A673 (cell line): ENCODE measurements around the gene KDM8. TPM values are rescaled to one million over a fixed set of nuclear protein-coding genes. Genes with fewer than 3 reads are reported as not detected.
A peak's percentile ranks its signal among the peaks of the same experiment; 100 is the strongest.
"Not testable (repeated sequence)": the region's sequence is repeated elsewhere in the genome, so short reads cannot be mapped to it uniquely, and the experiment has no call there.

Experiments
- BruUV-seq: library from RNA; stranded (reverse); fragments of 400-500 nt; replicated peaks from 2 replicates; lab custom pipeline; 2021; lab: Mats Ljungman, UMichigan
- CTCF ChIA-PET: fragments of 300-600 bp; sonication (Branson Sonifier 250); formaldehyde crosslinking; loops from one replicate; lab custom pipeline; 2022; ENCODE audit warnings: antibody characterized with exemption; lab: Charles Lee
- POLR2A ChIA-PET: fragments of 300-600 bp; sonication (Branson Sonifier 250); formaldehyde crosslinking; loops from one replicate; lab custom pipeline; 2022; ENCODE audit warnings: antibody characterized with exemption; ENCODE audit not compliant: low non-redundant PET; lab: Charles Lee
- DNase-seq: peaks from one replicate; pipeline ENCODE4 v3.0.0-alpha.2; 2015; ENCODE audit warnings: low spot score
- H3K27ac ChIP-seq: fragments of 200-600 bp; sonication (generic); 2 replicates; pipeline ENCODE4 v1.5.1; 2016; ENCODE audit warnings: mixed run types, low read depth, mild to moderate bottlenecking, mixed read lengths, antibody characterized with exemption, low read length; ENCODE audit not compliant: poor library complexity, severe bottlenecking
- H3K27me3 ChIP-seq: fragments of 200-600 bp; sonication (generic); replicated peaks from 2 replicates; pipeline ENCODE4 v1.6.1; 2017; ENCODE audit warnings: mixed run types, low read depth, mild to moderate bottlenecking, mixed read lengths, antibody characterized with exemption, low read length; ENCODE audit not compliant: insufficient read depth, poor library complexity
- H3K36me3 ChIP-seq: fragments of 200-600 bp; sonication (generic); 2 replicates; pipeline ENCODE4 v1.6.1; 2016; ENCODE audit warnings: mixed run types, mild to moderate bottlenecking, mixed read lengths, antibody characterized with exemption, low read length; ENCODE audit not compliant: insufficient read depth, poor library complexity, severe bottlenecking
- H3K4me1 ChIP-seq: fragments of 200-600 bp; sonication (generic); 2 replicates; pipeline ENCODE4 v1.6.1; 2017; ENCODE audit warnings: mixed run types, mild to moderate bottlenecking, mixed read lengths, antibody characterized with exemption, low read length; ENCODE audit not compliant: insufficient read depth, poor library complexity, severe bottlenecking
- H3K4me3 ChIP-seq: fragments of 200-600 bp; sonication (generic); 2 replicates; pipeline ENCODE4 v1.5.1; 2016; ENCODE audit warnings: low read depth, mixed run types, mild to moderate bottlenecking, mixed read lengths, low read length; ENCODE audit not compliant: poor library complexity, severe bottlenecking
- H3K9me3 ChIP-seq: fragments of 200-600 bp; sonication (generic); 2 replicates; pipeline ENCODE4 v1.6.1; 2016; ENCODE audit warnings: mixed run types, low read depth, mild to moderate bottlenecking, mixed read lengths, antibody characterized with exemption, low read length; ENCODE audit not compliant: poor library complexity, severe bottlenecking
- CTCF ChIP-seq: fragments of 300-800, 200-600 bp; sonication (generic); conservative IDR thresholded peaks from 2 replicates; pipeline ENCODE4 v1.5.1; 2017; ENCODE audit warnings: low read depth, mild to moderate bottlenecking, antibody characterized with exemption, low read length, moderate library complexity, mixed read lengths
- EZH2 ChIP-seq: fragments of 200-600 bp; sonication (generic); IDR thresholded peaks from 2 replicates; pipeline ENCODE4 v1.6.1; 2017; ENCODE audit warnings: borderline replicate concordance, low read depth, mild to moderate bottlenecking, mixed read lengths, antibody characterized with exemption, low read length; ENCODE audit not compliant: poor library complexity, severe bottlenecking
- intact Hi-C: fragments of 100-400 bp; cut with micrococcal nuclease; formaldehyde crosslinking; loops from one replicate; pipeline ENCODE4 v1.10.0; 2022; ENCODE audit not compliant: unreplicated experiment
- total RNA-seq: library from RNA; stranded (reverse); gene quantifications from 2 replicates; pipeline ENCODE4 v1.2.3, GENCODE V29; 2021

Gene KDM8
- total RNA-seq, 1 experiment from 2014 or later: 8.8 TPM

- peak; percentile 63 for DNase-seq
- H3K36me3 ChIP-seq: no peaks in the 10 kb centered on the region
- peaks cover 29% of the 10 kb centered on the region for H3K4me1 ChIP-seq
- CTCF ChIA-PET: no interaction called here
- no peaks in the 10 kb centered on the region for H3K27me3 ChIP-seq
- peak overlapping the region; percentile 57 for H3K27ac ChIP-seq
- no peaks in the 10 kb centered on the region for H3K9me3 ChIP-seq
- POLR2A ChIA-PET: no interaction called here
- intact Hi-C loops: no loop called here
- TF ChIP-seq CTCF (no peak), EZH2 (no peak)
- no TSS peak for BruUV-seq
- H3K4me3 ChIP-seq: no peak overlapping the region
Measured at GRCh38 chr16:27199736-27200135, 3.6 kb upstream of the KDM8 start.

- POLR2A ChIA-PET, CTCF ChIA-PET, BruUV-seq, DNase-seq, intact Hi-C loops, H3K9me3 ChIP-seq, H3K27ac ChIP-seq, H3K36me3 ChIP-seq, H3K4me3 ChIP-seq, H3K27me3 ChIP-seq: not testable (repeated sequence)
- H3K4me1 ChIP-seq: peaks cover 29% of the 10 kb centered on the region
Measured at GRCh38 chr16:27200914-27201313, 2.4 kb upstream of the KDM8 start.

- peak; percentile 95 for DNase-seq
- BruUV-seq: TSS peak; percentile 91
- CTCF ChIA-PET: interaction anchor here (1.0 kb wide), 2 partner anchors 23 to 32 kb away, joined by 7 to 8 read pairs; no protein-coding TSS in a partner anchor
- Histone ChIP-seq H3K9me3 (no peaks in the 10 kb centered on the region), H3K27ac (peak overlapping the region; percentile 98), H3K4me3 (peak overlapping the region; percentile 70), H3K36me3 (no peaks in the 10 kb centered on the region), H3K4me1 (peaks cover 20% of the 10 kb centered on the region), H3K27me3 (no peaks in the 10 kb centered on the region)
- TF ChIP-seq EZH2: no peak
- no peak for TF ChIP-seq CTCF
- intact Hi-C loops: no loop called here
- POLR2A ChIA-PET: interaction anchor here (0.5 kb wide), 1 partner anchor 104 kb away, joined by 4 read pairs; no protein-coding TSS in a partner anchor
Measured at GRCh38 chr16:27202923-27203506, 311 bp upstream of the KDM8 start.
